Left renal cortex interstitium (tissue), 4 donors: ENCODE results near the gene PPFIA4. TPM values are rescaled to one million over a fixed set of nuclear protein-coding genes. Genes with fewer than 3 reads are reported as not detected.
A peak's percentile ranks its signal among the peaks of the same experiment; 100 is the strongest.

Experiments used
- DNase-seq, 4 donors: peaks; one replicate each; pipeline ENCODE4 v3.0.0-alpha.2; 2013; ENCODE audit warnings: low read depth in 4 of 4, low spot score in 2 of 4, missing footprints in 1 of 4
- polyA plus RNA-seq, 4 donors: library from polyadenylated mRNA; unstranded; fragments of 120-200 nt; gene quantifications; one replicate each; pipeline ENCODE4 v1.2.1, GENCODE V29; 2013; ENCODE audit not compliant: insufficient read length in 4 of 4

The PPFIA4 gene
- polyA plus RNA-seq, 4 donors: 4.0 to 12.2 (median 8.5) TPM

- DNase-seq: no peak
These were observed 98.4 kb downstream of the PPFIA4 start for GRCh38 chr1:203124546-203125317.

GRCh38 chr1:203126151-203126865 lies 100.0 kb downstream of the PPFIA4 start:
- DNase-seq: peak in 1 of 4 donors; percentile 54

GRCh38 chr1:203126866-203127665 lies 100.8 kb downstream of the PPFIA4 start:
- DNase-seq: no peak

- DNase-seq: no peak
These were observed 101.6 kb downstream of the PPFIA4 start, which contains the start of gene ADORA1 for GRCh38 chr1:203127666-203128430. ADORA1 (plus strand) TSS chr1:203127726; CDS start chr1:203128842, 1,116 bp downstream.

- no peak for DNase-seq
These were observed 102.1 kb downstream of the PPFIA4 start for GRCh38 chr1:203128431-203128715.

Other genes starting within 250 kb of the PPFIA4 start
- gene KDM5B, start 218.1 kb upstream of the PPFIA4 start, polyA plus RNA-seq: 100 to 1,000 TPM in 2 of 4 donors, 10 to 100 TPM in 2; 89.6 to 105 (median 97.2) TPM
- 1 to 10 TPM; 3.6 to 5.1 (median 4.5) TPM for gene PCAT6, start 215.5 kb upstream of the PPFIA4 start, polyA plus RNA-seq
- gene RABIF, start 137.3 kb upstream of the PPFIA4 start, polyA plus RNA-seq: 10 to 100 TPM; 10.0 to 12.2 (median 10.9) TPM
- 10 to 100 TPM; 34.4 to 45.8 (median 40.7) TPM for gene KLHL12, start 99.3 kb upstream of the PPFIA4 start, polyA plus RNA-seq
- gene ADIPOR1, start 68.2 kb upstream of the PPFIA4 start, polyA plus RNA-seq: 10 to 100 TPM; 73.9 to 83.5 (median 78.4) TPM
- 10 to 100 TPM; 47.7 to 52.8 (median 48.6) TPM for gene CYB5R1, start 59.2 kb upstream of the PPFIA4 start, polyA plus RNA-seq
- gene TMEM183A, start 19.1 kb upstream of the PPFIA4 start, polyA plus RNA-seq: 10 to 100 TPM; 68.3 to 82.8 (median 74.7) TPM
- under 1 TPM; 0.16 to 0.35 (median 0.20) TPM for gene MYOG, start 59.5 kb downstream of the PPFIA4 start, polyA plus RNA-seq
- 1 to 10 TPM; 3.7 to 8.7 (median 5.9) TPM for gene ADORA1, start 101.2 kb downstream of the PPFIA4 start, polyA plus RNA-seq
- gene MYBPH, start 149.3 kb downstream of the PPFIA4 start, polyA plus RNA-seq: under 1 TPM; 0.17 to 0.47 (median 0.29) TPM
- gene CHI3L1, start 160.2 kb downstream of the PPFIA4 start, polyA plus RNA-seq: 10 to 100 TPM in 2 of 4 donors, 1 to 10 TPM in 2; 8.4 to 14.1 (median 10.8) TPM
- under 1 TPM; 0.13 to 0.46 (median 0.21) TPM for gene CHIT1, start 203.2 kb downstream of the PPFIA4 start, polyA plus RNA-seq